ENCODE results near the gene IL4I1.

The IL4I1 gene

DNA sequence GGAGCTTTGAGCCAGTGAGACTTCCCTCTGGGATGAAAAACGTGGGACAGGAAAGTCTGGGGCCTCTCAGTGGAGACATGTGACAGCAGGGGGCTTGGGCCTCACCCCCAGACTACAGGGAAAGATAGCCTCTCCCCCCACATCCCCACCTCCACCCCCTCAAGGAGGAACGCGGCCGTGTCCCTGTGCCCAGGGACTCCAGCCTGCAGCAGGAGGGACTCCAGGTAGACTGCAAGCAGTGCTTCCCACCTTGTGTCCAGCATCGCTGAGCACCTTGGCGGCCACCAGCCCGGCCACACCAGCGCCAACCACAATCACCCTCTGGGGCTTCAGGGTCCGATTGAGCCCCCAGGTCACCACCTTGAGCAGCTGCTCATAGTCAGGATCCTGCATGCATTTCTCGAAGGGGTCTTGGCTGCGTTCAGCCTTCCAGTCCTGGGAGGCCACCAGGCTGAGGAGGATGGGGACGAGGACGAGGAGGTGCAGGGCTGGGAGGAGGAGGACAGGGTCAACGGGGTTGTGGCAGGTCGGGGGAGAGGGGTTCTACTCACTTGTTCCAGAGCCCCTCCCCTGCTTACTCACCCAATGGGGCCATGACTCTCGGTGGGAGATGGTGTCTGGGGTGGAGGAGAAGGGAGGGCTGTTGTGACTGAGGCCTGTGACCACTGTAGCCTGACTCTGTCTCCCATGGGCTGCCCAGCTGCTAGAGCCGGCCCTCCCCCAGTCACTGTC lies 955 bp downstream of the IL4I1 start:
- no peak for DNase-seq (ENCODE audit: low read depth in 2 of 2)

DNA sequence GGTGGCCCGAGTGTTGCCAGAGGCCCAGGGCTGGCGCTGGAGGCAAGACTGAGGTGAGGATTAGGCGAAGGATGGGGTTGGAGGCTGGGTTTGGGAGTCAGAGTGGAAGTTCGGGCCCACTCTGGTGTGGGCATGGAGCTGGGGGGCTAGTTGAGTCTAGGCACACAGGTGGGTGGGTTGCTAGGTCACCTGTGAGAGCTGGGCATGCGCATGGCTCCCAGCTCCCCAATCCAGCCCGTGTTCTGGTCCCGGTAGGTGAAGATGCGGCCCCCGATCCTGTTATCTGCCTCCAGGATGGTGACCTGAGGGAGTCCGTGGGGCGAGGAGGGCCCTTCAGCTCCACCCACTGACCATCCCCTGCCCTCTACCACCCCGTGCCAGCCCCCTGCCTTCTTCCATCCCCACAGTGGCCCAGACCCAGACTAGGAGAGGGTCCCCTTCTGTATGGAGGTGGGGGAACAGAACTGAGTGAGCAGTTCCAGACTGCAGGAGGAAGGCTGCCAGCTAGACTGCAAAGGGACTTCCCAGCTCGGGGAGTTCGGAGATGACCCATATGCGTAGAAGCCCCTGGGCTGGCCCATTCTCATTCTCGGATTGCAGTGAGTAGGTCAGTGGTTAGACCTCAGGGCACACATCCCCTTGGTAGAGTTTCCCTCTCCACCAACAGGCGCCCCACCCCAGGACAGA lies 1.7 kb downstream of the IL4I1 start:
- DNase-seq (ENCODE audit: low read depth in 2 of 2), result no peak

DNA sequence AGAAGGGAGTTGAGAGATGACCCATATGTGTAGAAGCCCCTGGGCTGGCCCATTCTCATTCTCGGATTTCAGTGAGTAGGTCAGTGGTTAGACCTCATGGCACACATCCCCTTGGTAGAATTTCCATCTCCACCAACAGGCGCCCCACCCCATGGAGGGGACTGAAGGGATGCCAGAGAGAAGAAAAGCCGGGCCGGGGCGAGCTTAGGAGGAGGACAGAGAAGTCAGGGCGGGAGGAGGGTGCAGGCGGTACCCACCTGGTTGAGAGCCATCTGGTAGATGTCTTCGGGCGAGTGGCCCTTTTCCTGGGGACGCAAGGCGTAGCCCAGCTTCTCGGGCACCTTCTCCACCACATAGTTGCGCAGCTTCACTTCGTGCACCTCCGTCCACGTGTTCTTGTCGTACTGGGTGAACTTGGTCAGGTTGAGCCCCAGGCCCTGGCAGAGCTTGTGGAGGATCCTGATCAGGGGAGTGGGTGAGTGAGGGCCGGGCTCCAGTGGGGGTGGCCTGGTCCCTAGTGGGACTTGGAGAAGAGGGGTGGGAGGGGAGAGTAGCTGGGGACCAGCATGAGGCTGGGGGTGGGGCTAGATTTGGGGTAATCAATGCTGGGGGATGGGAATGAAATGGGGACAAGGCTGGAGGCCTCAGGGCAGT lies 2.5 kb downstream of the IL4I1 start:
- no peak for DNase-seq (ENCODE audit: low read depth in 2 of 2)

DNA sequence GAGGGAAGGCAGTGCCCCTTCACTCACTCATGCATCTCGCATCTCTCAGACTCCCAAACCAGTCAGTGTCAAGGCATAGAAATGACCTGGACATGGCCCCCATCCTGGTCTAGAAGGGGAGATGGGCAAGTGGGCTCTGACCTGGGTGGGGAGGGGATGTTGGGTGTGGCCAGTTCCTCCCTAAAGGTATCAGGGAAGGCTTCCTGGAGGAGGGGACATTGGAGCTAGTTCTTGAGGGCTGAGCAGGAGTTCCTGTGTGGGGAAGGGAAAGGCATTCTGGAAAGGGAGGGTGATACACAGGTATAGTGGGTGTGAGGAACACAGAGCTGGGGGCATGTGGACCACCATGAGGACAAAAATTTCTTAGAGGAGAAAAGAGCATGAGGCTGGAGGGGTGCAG lies 4.0 kb downstream of the IL4I1 start:
- DNase-seq (ENCODE audit: low read depth in 2 of 2), result no peak

GRCh38 chr19:49891393-49891792 lies 5.3 kb downstream of the IL4I1 start:
- DNase-seq (ENCODE audit: low read depth in 2 of 2), result no peak

DNA sequence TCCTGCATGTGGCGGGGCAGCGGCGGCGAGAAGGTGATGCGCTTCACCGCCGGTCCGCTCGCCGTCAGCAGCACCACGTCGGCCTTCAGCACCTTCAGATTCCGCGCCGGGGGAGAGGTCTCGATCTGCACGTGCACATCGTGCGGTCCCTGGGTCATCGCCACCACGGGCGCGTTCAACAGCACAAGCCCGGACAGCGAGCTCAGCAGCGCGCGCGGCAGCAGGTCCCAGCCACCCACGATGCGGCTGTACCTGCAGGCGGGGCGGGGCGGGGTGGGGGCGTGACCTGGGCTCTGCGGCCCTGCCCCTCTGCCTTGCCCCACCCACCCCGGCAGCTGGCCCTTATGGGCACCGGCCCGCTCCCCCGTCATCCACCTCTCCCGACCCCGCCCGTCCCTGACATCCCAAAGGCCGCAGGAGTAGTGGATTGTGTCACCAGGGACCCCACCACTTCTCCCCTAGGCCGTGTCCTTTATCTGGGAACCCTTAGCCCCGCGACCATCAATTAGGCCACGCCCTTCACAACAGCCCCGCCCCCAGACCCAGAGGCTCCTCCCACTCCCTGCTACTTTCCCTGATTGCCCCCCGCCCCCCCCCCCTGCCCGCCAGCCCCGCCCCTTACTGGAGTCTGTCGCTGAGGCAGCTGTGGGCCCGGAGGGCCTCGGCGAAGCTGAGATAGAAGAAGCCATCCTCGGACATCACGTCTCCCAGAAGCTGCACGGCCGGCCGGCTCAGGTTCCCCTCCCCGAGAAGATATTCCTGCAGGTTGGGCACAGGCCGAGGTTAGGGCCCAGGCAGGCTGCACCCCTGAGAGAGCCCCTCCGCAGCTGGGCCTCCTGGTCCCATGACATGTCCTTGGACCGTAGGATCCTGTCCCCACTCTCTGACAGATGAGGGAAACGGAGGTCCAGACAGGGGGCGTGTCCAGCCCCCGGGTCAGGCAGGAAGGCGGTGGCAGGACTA lies 6.1 kb downstream of the IL4I1 start:
- no peak for DNase-seq (ENCODE audit: low read depth in 2 of 2)

DNA sequence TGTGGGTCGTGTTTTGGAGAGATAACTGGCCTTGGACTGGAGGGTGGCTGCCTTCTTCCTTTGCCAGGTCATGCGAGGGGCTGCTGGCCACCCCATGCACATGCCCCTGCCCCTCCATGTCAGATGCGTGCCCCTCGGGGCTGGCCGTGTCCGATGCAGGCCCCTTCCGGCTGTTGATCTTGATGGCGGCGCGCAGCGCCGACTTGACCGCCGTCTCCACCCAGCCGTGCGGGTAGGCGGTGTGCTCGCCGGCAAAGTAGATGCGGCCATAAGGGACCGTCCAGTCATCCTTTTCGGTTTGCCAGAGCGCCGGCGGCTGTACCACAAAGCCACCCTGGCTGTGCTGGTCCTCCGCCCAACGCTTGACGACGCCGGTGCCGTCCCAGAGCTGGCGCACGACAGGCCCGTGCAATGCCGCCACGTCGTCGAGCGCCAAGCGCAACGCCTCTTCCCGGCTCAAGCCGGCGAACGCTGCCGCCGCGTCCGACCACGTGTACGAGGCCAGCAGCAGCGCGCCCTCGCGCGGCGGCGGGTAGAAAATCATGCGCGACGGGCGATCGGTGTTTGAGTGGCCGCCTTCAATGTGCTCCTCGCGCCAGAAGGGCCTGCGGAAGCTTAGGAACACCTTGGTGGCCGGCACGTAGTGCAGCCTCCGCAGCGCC lies 6.9 kb downstream of the IL4I1 start:
- DNase-seq (ENCODE audit: low read depth in 2 of 2), result no peak

DNA sequence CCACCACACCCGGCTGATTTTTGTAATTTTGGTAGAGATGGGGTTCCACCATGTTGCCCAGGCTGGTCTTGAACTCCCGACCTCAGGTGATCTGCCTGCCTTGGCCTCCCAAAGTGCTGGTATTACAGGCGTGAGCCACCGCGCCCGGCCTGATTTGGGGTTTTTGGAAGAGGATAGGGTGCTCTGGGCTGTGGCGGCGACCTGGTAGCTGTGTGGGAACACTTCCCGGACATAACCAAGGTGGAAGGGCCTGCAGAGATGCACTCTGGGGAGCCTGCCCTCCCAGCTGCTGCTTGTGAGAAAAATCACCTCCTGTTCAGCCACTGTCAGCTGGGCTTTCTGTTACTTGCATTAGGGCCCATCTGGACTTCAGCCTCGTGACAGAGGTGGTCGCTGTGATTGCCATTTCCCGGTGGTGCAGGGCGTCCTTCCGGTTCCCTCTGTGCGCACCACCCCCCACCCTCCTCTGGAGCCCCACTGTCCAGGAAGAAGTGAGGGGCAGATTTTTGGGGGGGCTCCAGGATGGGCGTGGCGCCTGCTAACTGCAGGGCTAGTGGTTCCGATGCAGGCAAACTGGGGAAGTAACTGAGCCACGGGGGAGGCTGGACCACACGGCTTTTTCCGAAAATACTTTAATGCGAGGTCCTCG lies 7.5 kb downstream of the IL4I1 start:
- no peak for DNase-seq (ENCODE audit: low read depth in 2 of 2)

DNA sequence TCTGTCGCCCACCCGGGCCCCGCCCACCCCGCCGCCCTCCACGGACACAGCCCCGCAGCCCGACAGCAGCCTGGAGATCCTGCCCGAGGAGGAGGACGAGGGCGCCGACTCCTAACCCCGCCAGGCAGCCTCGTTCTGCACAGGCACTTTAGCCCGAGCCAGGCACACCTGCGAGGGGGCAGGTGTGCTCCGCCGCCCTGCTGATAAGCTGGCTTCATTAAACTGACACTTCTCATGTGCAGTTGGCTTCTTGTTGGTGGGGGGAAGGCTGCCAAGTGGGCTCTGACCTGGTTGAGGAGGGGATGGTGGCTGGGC lies 8.2 kb downstream of the IL4I1 start:
- DNase-seq (ENCODE audit: low read depth in 2 of 2), result no peak

- DNase-seq (ENCODE audit: low read depth in 2 of 2), result no peak
These were observed 8.8 kb downstream of the IL4I1 start for GRCh38 chr19:49887665-49888509.

DNA sequence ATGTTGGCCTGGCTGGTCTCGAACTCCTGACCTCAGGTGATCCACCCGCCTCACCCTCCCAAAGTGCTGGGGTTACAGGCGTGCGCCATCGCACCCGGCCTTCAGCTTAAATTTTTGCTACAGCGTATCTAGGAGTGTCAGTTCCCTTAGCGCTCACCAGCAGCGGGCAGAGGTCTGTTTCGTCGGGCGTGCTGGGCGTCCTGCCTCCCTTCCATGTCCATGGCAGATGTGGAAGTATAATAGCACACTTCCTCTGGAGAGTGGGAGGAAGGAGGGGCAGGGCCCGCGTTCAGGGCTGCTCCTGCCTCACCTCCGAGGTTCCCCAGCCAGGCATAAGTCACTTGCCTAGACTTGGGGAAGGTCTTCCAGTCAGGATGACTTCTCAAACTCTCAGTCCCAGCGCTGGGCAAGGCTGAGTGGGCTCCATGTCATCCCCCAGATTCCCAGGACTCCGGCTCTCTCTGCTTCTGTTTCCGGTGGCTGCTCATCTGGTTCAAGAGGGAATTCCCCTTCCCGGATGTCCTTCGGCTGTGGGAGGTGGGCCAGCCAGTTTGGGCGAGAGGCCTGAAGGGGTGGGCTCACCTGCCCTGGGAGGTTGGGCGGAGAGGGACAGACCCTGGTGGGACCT lies 9.5 kb downstream of the IL4I1 start:
- DNase-seq (ENCODE audit: low read depth in 2 of 2), result no peak

GRCh38 chr19:49884760-49885159 lies 11.9 kb downstream of the IL4I1 start:
- DNase-seq (ENCODE audit: low read depth in 2 of 2), result no peak

- DNase-seq (ENCODE audit: low read depth in 2 of 2), result no peak
These were observed 12.6 kb downstream of the IL4I1 start for GRCh38 chr19:49884109-49884508.

GRCh38 chr19:49883094-49883493 lies 13.6 kb downstream of the IL4I1 start:
- no peak for DNase-seq (ENCODE audit: low read depth in 2 of 2)

DNA sequence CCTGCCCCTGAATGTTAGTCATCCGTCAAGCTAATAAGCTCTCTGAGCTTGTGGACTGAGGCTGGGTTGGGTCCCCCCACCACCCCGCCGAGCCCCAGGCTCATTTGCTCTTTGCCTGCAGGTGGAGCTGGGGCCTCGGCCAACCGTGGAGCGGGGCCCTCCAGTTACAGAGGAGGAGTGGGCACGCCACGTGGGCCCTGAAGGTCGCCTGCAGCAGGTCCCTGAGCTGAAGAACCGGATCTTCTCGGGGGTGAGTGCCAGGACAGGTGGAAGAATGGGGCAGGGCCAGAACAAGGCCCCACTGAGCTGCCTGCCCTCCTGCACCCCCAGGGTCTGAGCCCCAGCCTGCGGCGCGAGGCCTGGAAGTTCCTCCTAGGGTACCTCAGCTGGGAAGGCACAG lies 14.0 kb downstream of the IL4I1 start:
- no peak for DNase-seq (ENCODE audit: low read depth in 2 of 2)

DNA sequence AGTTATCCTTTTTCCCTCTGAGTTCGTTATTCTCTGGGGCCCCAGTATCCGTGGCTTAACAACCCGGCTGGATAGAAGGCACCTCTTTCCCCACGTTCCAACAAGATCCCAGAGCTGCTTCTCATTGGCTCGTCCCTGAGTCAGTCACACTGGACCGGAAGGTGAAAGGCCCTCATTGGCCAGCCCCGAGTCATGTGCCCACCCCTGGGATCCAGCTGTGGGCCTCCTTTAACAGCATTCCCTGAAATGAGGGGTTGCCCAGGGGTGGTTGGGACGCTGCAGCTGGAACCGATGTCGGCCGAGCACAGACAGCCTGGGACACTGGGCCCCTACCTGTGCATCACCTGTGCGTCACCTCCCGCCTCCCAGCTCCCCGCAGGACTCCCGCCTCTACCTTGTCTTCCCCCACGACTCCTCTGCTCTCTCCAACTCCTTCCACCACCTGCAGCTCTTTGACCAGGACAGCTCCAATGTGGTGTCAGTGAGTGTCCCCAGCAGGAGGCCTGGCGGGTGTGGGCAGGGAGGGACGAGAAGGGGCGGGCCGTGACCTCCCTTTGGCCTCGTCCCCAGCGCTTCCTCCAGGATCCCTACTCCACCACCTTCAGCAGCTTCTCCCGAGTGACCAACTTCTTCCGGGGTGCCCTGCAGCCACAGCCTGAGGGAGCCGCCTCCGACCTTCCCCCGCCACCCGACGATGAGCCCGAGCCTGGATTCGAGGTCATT lies 14.9 kb downstream of the IL4I1 start:
- no peak for DNase-seq (ENCODE audit: low read depth in 2 of 2)

DNA sequence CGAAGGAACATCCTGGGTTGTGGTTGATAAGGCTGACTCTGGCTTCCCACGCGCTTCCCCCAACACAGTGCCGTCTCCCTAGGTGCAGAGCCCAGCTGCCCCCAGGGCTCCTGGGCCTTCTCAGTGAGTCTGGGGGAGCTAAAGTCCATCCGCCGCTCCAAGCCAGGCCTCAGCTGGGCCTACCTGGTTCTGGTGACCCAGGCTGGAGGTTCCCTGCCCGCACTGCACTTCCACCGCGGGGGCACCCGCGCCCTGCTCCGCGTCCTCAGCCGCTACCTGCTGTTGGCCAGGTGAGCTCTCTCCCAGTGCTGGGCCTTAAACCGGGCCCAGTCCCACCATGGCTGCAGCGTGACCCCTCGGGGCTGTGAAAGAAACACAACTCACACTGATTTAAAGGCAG lies 15.5 kb downstream of the IL4I1 start:
- DNase-seq (ENCODE audit: low read depth in 2 of 2), result no peak

DNA sequence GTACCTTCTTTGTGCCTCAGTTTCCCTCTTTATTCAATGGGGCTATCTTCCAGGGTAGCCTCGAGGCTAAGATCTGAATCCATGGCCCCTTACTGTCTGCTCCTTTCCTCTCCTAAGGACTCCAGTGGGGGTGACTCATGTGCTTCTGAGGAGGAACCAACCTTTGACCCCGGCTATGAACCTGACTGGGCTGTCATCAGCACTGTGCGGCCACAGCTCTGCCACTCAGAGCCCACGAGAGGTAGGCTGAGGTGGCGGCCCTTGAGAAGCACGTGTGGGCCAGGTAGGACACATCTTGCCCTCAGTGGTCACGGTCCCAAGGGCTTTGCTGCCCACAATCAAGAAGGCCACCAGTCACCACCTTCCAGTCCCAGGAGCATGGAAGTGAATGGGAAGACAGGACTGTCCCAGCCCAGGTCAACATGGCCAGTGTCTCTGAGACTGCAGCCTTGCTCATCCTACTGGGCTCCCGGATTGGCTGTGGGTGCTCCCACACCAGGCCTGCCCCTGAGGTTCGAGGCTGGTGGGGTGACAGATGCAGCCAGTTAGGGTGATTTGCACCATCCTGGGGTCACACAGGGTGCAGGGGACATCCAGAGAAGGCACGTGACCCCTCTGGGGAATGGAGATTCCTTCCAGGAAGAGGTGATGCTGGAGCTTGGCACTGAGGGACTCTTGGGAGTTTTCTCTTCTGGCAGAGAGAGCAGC lies 16.4 kb downstream of the IL4I1 start:
- no peak for DNase-seq (ENCODE audit: low read depth in 2 of 2)

All from fibroblast of skin of left quadriceps (primary cell).